ENCODE results near the gene RNU4-1. TPM values are rescaled to one million over a fixed set of nuclear protein-coding genes. Genes with fewer than 3 reads are reported as not detected.

RNU4-1 gene
- total RNA-seq, 1 donor from 2014 or later = not detected

DNA sequence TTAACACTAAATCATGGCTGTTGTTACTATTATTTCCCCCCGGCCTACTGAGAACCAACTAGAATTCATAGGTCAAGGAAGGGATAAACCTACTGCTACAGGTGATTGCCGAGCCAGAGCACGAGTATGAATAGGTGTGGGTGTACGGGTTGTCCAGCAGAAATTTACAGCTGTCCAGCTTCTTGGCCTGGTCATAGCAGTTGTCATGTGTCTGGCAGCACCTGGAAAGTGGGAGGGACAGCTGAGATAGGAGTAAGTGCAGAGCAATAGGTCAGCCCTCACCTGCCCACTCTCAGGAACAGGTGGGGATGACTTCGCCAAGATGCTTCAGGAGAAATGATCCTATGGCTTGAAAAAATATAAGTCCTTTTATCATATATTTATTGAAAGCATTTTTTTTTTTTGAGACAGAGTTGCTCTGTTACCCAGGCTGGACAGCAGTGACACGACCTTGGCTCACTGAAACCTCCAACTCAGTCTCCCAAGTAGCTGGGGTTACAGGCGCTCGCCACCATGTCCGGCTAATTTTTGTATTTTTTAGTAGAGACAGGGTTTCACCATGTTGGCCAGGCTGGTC is 31.9 kb upstream of the RNU4-1 start:
- TF ChIP-seq, protein P1, sequence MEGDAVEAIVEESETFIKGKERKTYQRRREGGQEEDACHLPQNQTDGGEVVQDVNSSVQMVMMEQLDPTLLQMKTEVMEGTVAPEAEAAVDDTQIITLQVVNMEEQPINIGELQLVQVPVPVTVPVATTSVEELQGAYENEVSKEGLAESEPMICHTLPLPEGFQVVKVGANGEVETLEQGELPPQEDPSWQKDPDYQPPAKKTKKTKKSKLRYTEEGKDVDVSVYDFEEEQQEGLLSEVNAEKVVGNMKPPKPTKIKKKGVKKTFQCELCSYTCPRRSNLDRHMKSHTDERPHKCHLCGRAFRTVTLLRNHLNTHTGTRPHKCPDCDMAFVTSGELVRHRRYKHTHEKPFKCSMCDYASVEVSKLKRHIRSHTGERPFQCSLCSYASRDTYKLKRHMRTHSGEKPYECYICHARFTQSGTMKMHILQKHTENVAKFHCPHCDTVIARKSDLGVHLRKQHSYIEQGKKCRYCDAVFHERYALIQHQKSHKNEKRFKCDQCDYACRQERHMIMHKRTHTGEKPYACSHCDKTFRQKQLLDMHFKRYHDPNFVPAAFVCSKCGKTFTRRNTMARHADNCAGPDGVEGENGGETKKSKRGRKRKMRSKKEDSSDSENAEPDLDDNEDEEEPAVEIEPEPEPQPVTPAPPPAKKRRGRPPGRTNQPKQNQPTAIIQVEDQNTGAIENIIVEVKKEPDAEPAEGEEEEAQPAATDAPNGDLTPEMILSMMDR (IDR thresholded peaks at IDR 0.05) = no peak
- no peak for DNase-seq (ENCODE audit: low spot score in 2 of 2)
- no peak overlapping the region for H3K27ac ChIP-seq

DNA sequence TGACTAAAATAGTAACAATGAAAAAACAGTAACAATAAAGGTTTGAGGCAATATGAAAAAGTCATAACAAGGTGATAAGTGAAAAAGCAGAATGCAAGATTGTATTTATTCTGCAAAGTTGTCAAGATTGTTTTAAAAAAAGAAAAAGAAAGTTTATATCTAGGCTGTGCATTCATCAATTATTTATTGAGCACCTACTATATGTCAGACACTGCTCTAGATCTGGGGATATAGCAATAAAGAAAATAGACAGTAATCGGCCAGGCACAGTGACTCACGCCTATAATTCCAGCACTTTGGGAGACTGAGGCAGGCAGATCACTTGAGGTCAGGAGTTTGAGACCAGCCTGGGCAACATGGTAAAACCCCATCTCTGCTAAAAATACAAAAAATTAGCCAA is 30.7 kb upstream of the RNU4-1 start:
- TF ChIP-seq, protein P1 (IDR thresholded peaks at IDR 0.05) = no peak
- H3K27me3 ChIP-seq = no peaks in the 10 kb centered on the region
- peaks cover 0 to 2% of the 10 kb centered on the region in 2 donors for H3K4me1 ChIP-seq
- intact Hi-C loops (cut with DNase I) = loop anchor here (10.0 kb wide), 1 partner anchor 321 kb away; the partner anchor contains the start of gene CABP1
- H3K36me3 ChIP-seq = no peaks in the 10 kb centered on the region
- H3K27ac ChIP-seq = no peak overlapping the region
- H3K9me3 ChIP-seq = no peaks in the 10 kb centered on the region
- no peak overlapping the region for H3K4me3 ChIP-seq
- no peak for DNase-seq (ENCODE audit: low spot score in 2 of 2)

More for the DNA sequence above, 31.9 kb upstream of the RNU4-1 start:
- intact Hi-C loops (cut with DNase I) = loop anchor here (10.0 kb wide), 1 partner anchor 320 kb away; the partner anchor contains the start of gene CABP1
- H3K36me3 ChIP-seq = no peaks in the 10 kb centered on the region
- H3K4me1 ChIP-seq = peaks cover 0 to 2% of the 10 kb centered on the region in 2 donors
- H3K4me3 ChIP-seq = no peak overlapping the region
- H3K27me3 ChIP-seq = no peaks in the 10 kb centered on the region
- H3K9me3 ChIP-seq = no peaks in the 10 kb centered on the region

DNA sequence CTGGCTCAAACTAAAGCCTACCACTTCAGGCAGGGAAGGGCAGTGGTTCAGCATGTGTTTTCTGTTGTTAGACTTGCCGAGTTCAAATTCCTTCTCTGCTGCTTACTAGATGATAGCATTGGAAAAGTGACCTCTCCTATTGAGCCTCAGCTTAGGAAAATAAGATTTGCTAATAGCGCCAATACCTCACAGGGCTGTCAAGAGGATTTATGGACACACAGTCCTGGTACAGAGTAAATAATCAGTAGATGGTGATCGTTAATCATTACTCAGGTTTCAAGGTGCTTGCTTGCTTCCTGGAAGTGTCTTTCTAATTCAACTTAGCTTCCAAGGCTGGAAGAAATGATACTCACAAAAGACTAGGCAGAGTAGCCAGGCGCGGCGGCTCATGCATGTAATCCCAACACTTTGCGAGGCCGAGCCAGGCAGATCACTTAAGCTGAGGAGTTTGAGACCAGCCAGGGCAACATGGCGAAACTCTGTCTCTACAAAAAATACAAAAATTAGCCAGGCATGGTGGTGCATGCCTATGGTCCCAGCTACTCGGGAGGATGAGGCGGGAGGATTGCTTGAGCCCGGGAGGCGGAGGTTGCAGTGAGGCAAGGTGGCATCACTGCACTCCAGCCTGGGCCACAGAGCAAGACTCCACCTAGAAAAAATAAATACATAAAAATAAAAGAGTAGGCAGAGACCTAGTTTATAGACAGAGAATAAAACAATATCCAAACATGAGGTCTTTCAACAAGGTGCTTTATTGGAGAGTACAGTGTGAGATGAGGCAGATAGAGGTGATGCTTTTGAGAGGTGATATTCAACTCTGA is 28.6 kb upstream of the RNU4-1 start:
- H3K27me3 ChIP-seq = no peaks in the 10 kb centered on the region
- DNase-seq (ENCODE audit: low spot score in 2 of 2) = no peak
- no peak overlapping the region for H3K4me3 ChIP-seq
- peaks cover 0 to 8% of the 10 kb centered on the region in 2 donors for H3K4me1 ChIP-seq
- no peaks in the 10 kb centered on the region for H3K36me3 ChIP-seq
- no peaks in the 10 kb centered on the region for H3K9me3 ChIP-seq
- TF ChIP-seq, protein P1 (IDR thresholded peaks at IDR 0.05) = no peak
- no peak overlapping the region for H3K27ac ChIP-seq
- intact Hi-C loops (cut with DNase I) = loop anchor here (10.0 kb wide), 1 partner anchor 323 kb away; the partner anchor contains the start of gene CABP1

DNA sequence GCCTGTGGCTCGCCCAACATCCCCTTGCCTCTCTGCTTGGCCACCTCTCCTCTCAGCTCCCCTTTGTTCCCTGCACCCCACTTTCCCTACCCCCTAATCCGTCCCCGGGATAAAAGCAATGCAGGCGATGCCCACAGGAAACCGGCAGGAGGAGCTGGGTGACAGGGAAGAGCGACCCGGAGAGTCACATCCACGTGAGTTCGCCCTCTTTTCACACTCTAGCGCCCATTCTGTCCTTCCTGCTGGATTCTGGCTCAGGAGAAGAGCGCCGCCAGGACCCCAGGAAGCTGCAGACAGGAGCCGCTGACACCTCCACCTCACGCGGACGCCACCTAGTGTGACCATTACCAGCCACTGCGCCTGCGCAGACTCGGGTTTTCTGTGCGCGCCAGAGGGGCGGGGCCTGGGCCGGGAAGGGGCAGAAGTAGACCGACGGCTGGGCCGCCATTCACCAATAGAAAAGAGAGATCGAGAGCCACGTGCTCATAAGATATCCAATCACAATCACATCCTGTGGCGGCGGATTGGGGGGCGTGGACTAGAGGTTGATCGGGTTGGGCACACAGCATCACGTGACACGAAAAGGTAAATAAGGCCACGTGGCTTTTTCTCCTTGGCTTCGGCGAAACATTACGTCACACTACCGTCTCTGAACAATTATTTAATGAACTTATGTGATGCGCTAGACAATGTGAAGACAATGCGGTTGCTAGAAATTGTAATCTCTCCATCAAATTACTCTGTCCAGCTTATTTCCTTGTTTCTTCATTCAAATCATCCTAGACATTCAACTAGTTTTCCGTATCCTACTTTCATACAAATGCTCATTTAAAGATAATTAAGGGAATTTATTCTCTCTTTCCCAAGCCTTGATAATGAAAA is 24.4 kb upstream of the RNU4-1 start:
- no peaks in the 10 kb centered on the region for H3K9me3 ChIP-seq
- peaks cover 0 to 6% of the 10 kb centered on the region in 2 donors for H3K4me1 ChIP-seq
- H3K27me3 ChIP-seq = no peaks in the 10 kb centered on the region
- no peaks in the 10 kb centered on the region for H3K36me3 ChIP-seq
- intact Hi-C loops (cut with DNase I) = loop anchor here (1.0 to 5.0 kb wide), 3 partner anchors 15 to 130 kb away; partner anchors contain the start of genes GATC, RNU4-1, SIRT4 and TRIAP1
- DNase-seq (ENCODE audit: low spot score in 2 of 2) = peak; percentile 100
- TF ChIP-seq, protein P1 (IDR thresholded peaks at IDR 0.05) = peak; percentile 62 to 73 (median 67)
- H3K4me3 ChIP-seq = peak overlapping the region; percentile 64
- peak overlapping the region; percentile 58 to 74 for H3K27ac ChIP-seq

DNA sequence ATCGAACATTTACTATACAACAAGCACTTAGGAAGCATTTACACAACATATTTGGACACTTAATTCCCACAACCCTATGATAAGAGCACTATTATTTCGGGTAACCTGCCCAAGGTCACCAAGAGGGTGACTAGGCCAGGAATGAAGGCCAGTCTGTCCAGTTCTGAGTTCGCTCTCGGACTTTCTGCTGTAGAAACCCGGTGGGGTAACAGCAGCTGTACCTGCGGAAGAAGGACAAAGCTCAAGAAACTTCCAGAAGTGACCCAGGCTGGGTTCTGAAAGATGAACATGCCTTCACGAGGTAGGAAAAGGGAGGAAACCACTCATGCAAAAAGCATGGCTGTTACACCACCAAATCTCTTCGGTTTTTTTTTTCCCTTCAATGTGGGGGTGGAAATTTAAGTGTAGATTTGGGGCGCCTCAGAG is 23.8 kb upstream of the RNU4-1 start:
- H3K27ac ChIP-seq = peak overlapping the region; percentile 58 to 74
- DNase-seq (ENCODE audit: low spot score in 2 of 2) = no peak
- peaks cover 0 to 6% of the 10 kb centered on the region in 2 donors for H3K4me1 ChIP-seq
- TF ChIP-seq, protein P1 (IDR thresholded peaks at IDR 0.05) = no peak
- H3K4me3 ChIP-seq = peak overlapping the region; percentile 64
- H3K9me3 ChIP-seq = no peaks in the 10 kb centered on the region
- intact Hi-C loops (cut with DNase I) = loop anchor here (1.0 to 5.0 kb wide), 3 partner anchors 15 to 130 kb away; partner anchors contain the start of genes GATC, RNU4-1, SIRT4 and TRIAP1
- H3K36me3 ChIP-seq = no peaks in the 10 kb centered on the region
- no peaks in the 10 kb centered on the region for H3K27me3 ChIP-seq

Data from ascending aorta (tissue), 2 donors.